ENCODE data around the gene TMEM120B.
"Not testable (repeated sequence)": the region's sequence is repeated elsewhere in the genome, so short reads cannot be mapped to it uniquely, and the experiment has no call there.

Gene TMEM120B

GRCh38 chr12:121676190-121676589, 36.4 kb upstream of the TMEM120B start:
- Histone ChIP-seq H3K4me3 (replicated peaks; ENCODE audit: low read depth, low read length) (no peak overlapping the region), H3K36me3 (ENCODE audit: control insufficient read depth, insufficient read depth, low read length) (no peaks in the 10 kb centered on the region), H3K27me3 (replicated peaks; ENCODE audit: control insufficient read depth, insufficient read depth, low read length) (no peaks in the 10 kb centered on the region)
- no peak for DNase-seq (ENCODE audit: extremely low read depth, insufficient read length)
- no peak for TF ChIP-seq CTCF (IDR thresholded peaks at IDR 0.05; ENCODE audit: insufficient read depth, low read length, poor library complexity, severe bottlenecking)

GRCh38 chr12:121678305-121678704, 34.2 kb upstream of the TMEM120B start:
- DNase-seq (ENCODE audit: extremely low read depth, insufficient read length) = no peak
- no peaks in the 10 kb centered on the region for H3K36me3 ChIP-seq (ENCODE audit: control insufficient read depth, insufficient read depth, low read length)
- H3K4me3 ChIP-seq (replicated peaks; ENCODE audit: low read depth, low read length) = no peak overlapping the region
- no peaks in the 10 kb centered on the region for H3K27me3 ChIP-seq (replicated peaks; ENCODE audit: control insufficient read depth, insufficient read depth, low read length)
- TF ChIP-seq CTCF (IDR thresholded peaks at IDR 0.05; ENCODE audit: insufficient read depth, low read length, poor library complexity, severe bottlenecking) = no peak

- no peak for DNase-seq (ENCODE audit: extremely low read depth, insufficient read length)
- no peaks in the 10 kb centered on the region for H3K27me3 ChIP-seq (replicated peaks; ENCODE audit: control insufficient read depth, insufficient read depth, low read length)
- TF ChIP-seq CTCF (IDR thresholded peaks at IDR 0.05; ENCODE audit: insufficient read depth, low read length, poor library complexity, severe bottlenecking) = no peak
- no peak overlapping the region for H3K4me3 ChIP-seq (replicated peaks; ENCODE audit: low read depth, low read length)
- H3K36me3 ChIP-seq (ENCODE audit: control insufficient read depth, insufficient read depth, low read length) = no peaks in the 10 kb centered on the region
These were observed 33.7 kb upstream of the TMEM120B start for GRCh38 chr12:121678716-121679300.

- not testable (repeated sequence) for H3K27me3 ChIP-seq (replicated peaks; ENCODE audit: control insufficient read depth, insufficient read depth, low read length); H3K4me3 ChIP-seq (replicated peaks; ENCODE audit: low read depth, low read length); H3K36me3 ChIP-seq (ENCODE audit: control insufficient read depth, insufficient read depth, low read length); DNase-seq (ENCODE audit: extremely low read depth, insufficient read length)
These were observed 32.8 kb upstream of the TMEM120B start for GRCh38 chr12:121679661-121680197.

- Histone ChIP-seq H3K27me3 (replicated peaks; ENCODE audit: control insufficient read depth, insufficient read depth, low read length) (no peaks in the 10 kb centered on the region), H3K4me3 (replicated peaks; ENCODE audit: low read depth, low read length) (no peak overlapping the region), H3K36me3 (ENCODE audit: control insufficient read depth, insufficient read depth, low read length) (no peaks in the 10 kb centered on the region)
- no peak for TF ChIP-seq CTCF (IDR thresholded peaks at IDR 0.05; ENCODE audit: insufficient read depth, low read length, poor library complexity, severe bottlenecking)
- no peak for DNase-seq (ENCODE audit: extremely low read depth, insufficient read length)
These were observed 23.6 kb upstream of the TMEM120B start for GRCh38 chr12:121688966-121689365.

- no peak for DNase-seq (ENCODE audit: extremely low read depth, insufficient read length)
- no peaks in the 10 kb centered on the region for H3K27me3 ChIP-seq (replicated peaks; ENCODE audit: control insufficient read depth, insufficient read depth, low read length)
- H3K4me3 ChIP-seq (replicated peaks; ENCODE audit: low read depth, low read length) = no peak overlapping the region
- H3K36me3 ChIP-seq (ENCODE audit: control insufficient read depth, insufficient read depth, low read length) = no peaks in the 10 kb centered on the region
- no peak for TF ChIP-seq CTCF (IDR thresholded peaks at IDR 0.05; ENCODE audit: insufficient read depth, low read length, poor library complexity, severe bottlenecking)
These were observed 23.1 kb upstream of the TMEM120B start for GRCh38 chr12:121689430-121689829.

GRCh38 chr12:121692744-121693143, 19.8 kb upstream of the TMEM120B start:
- H3K36me3 ChIP-seq (ENCODE audit: control insufficient read depth, insufficient read depth, low read length); H3K4me3 ChIP-seq (replicated peaks; ENCODE audit: low read depth, low read length); DNase-seq (ENCODE audit: extremely low read depth, insufficient read length); H3K27me3 ChIP-seq (replicated peaks; ENCODE audit: control insufficient read depth, insufficient read depth, low read length): not testable (repeated sequence)
